K562 (cell line): ENCODE data around the gene AIM2. TPM values are rescaled to one million over a fixed set of nuclear protein-coding genes. Genes with fewer than 3 reads are reported as not detected.

Experiments
- ATAC-seq: fragments of 200-7000 bp; cut with Tn5 transposase; 3 replicates; pipeline ENCODE4 v1.9.1; 2020; ENCODE audit warnings: moderate library complexity
- BruUV-seq: library from RNA; stranded (reverse); fragments of 400-500 nt; replicated peaks from 2 replicates; lab custom pipeline; 2021; lab: Mats Ljungman, UMichigan
- CTCF ChIA-PET: fragments of 300-600 bp; formaldehyde crosslinking; extraction: SDS; loops from one replicate; lab custom pipeline; 2021; ENCODE audit warnings: low intra/inter-chr PET ratio; lab: Yijun Ruan, JAX
- POLR2A ChIA-PET: fragments of 300-600, 350-650 bp; sonication (Branson Sonifier 250); formaldehyde crosslinking; extraction: SDS; loops from one replicate; lab custom pipeline; 2021; ENCODE audit warnings: antibody characterized with exemption, inconsistent platforms; lab: Yijun Ruan, JAX
- DNase-seq, 4 experiments: peaks; one replicate each; pipeline versions ENCODE4 v3.0.0 to v3.0.0-alpha.2; 2011 to 2018; ENCODE audit warnings: low spot score in 3 of 4, mixed read lengths in 3 of 4; ENCODE audit errors: extremely low read depth in 1 of 4
- FAIRE-seq: peaks from 2 replicates; lab custom pipeline; 2011; peaks lifted over from hg19 to GRCh38; lab: Jason Lieb, UNC
- H2AFZ ChIP-seq: 2 replicates; pipeline ENCODE4 v1.6.0; 2011; ENCODE audit warnings: low read depth, low read length, control low read depth, inconsistent platforms
- H3K27ac ChIP-seq: fragments of 200-600 bp; 3 replicates; pipeline ENCODE4 v1.8.0; 2011; ENCODE audit warnings: low read depth, mild to moderate bottlenecking, control low read depth, inconsistent platforms, low read length, moderate library complexity, mixed read lengths; ENCODE audit errors: extremely low read depth
- H3K27me3 ChIP-seq, 2 experiments: fragments of 300-600 bp in 1 of 2; 2 replicates in 1 of 2; 3 replicates in 1 of 2; pipeline versions ENCODE4 v1.6.0 to v1.8.0; 2011; ENCODE audit warnings: inconsistent platforms in 2 of 2, low read length in 2 of 2, mild to moderate bottlenecking in 1 of 2, mixed read lengths in 1 of 2, moderate library complexity in 1 of 2; ENCODE audit not compliant: control insufficient read depth in 2 of 2, insufficient read depth in 2 of 2
- H3K36me3 ChIP-seq: fragments of 300-600 bp; 3 replicates; pipeline ENCODE4 v1.8.0; 2011; ENCODE audit warnings: mild to moderate bottlenecking, low read length, inconsistent platforms; ENCODE audit not compliant: control insufficient read depth, insufficient read depth
- H3K4me1 ChIP-seq, 2 experiments: fragments of 200-600 bp in 1 of 2; replicated peaks in 1 of 2; 2 replicates in 1 of 2; 3 replicates in 1 of 2; pipeline versions ENCODE4 v1.5.1 to v1.8.0; 2011; ENCODE audit warnings: inconsistent platforms in 2 of 2, low read length in 2 of 2, mild to moderate bottlenecking in 1 of 2, mixed read lengths in 1 of 2, moderate library complexity in 1 of 2; ENCODE audit not compliant: control insufficient read depth in 2 of 2, insufficient read depth in 2 of 2
- H3K4me2 ChIP-seq: 2 replicates; pipeline ENCODE4 v1.6.1; 2011; ENCODE audit warnings: low read length, control low read depth, inconsistent platforms, mixed read lengths; ENCODE audit not compliant: insufficient read depth
- H3K4me3 ChIP-seq: fragments of 200-600 bp; sonication (generic), shearing (Covaris generic); 2 replicates; pipeline ENCODE4 v1.5.1; 2016; ENCODE audit warnings: control low read depth, inconsistent platforms
- H3K79me2 ChIP-seq: fragments of 200-600 bp; 3 replicates; pipeline ENCODE4 v1.8.0; 2011; ENCODE audit warnings: low read length, inconsistent platforms; ENCODE audit not compliant: control insufficient read depth, insufficient read depth
- H3K9ac ChIP-seq, 2 experiments: 2 replicates each; pipeline versions ENCODE4 v1.6.0 to v1.6.1; 2011; ENCODE audit warnings: low read depth in 2 of 2, low read length in 2 of 2, control low read depth in 1 of 2, inconsistent platforms in 1 of 2, mild to moderate bottlenecking in 1 of 2, mixed read lengths in 1 of 2; ENCODE audit not compliant: insufficient read depth in 1 of 2
- H3K9me1 ChIP-seq: one replicate; pipeline ENCODE4 v1.6.0; 2011; ENCODE audit warnings: inconsistent platforms, mild to moderate bottlenecking, low read length, moderate library complexity; ENCODE audit not compliant: control insufficient read depth, insufficient read depth
- H3K9me3 ChIP-seq: replicated peaks from 2 replicates; pipeline ENCODE4 v1.5.1; 2011; ENCODE audit warnings: low read depth, low read length, inconsistent platforms; ENCODE audit not compliant: control insufficient read depth, insufficient read depth
- H4K20me1 ChIP-seq: replicated peaks from 2 replicates; pipeline ENCODE4 v1.6.1; 2011; ENCODE audit warnings: low read length, inconsistent platforms, mixed read lengths; ENCODE audit not compliant: control insufficient read depth, insufficient read depth
- CEBPG ChIP-seq, 3 experiments: fragments of 200-800 bp in 1 of 3; sonication (Bioruptor generic) in 1 of 3; sonication (generic) in 1 of 3; formaldehyde crosslinking in 1 of 3; IDR thresholded peaks in 2 of 3; conservative IDR thresholded peaks in 1 of 3; 2 replicates each; pipeline versions ENCODE4 v1.6.1 to v1.8.0; 2016 to 2022; ENCODE audit warnings: missing compliant biosample characterization in 2 of 3, missing genetic modification characterization in 2 of 3, mild to moderate bottlenecking in 1 of 3, missing genetic modification reagents in 1 of 3
- PTTG1 ChIP-seq: fragments of 450-650 bp; IDR thresholded peaks from 2 replicates; pipeline ENCODE4 v1.6.1; 2016; ENCODE audit warnings: low read depth, mild to moderate bottlenecking, missing genetic modification characterization, missing compliant biosample characterization
- ZNF384 ChIP-seq: IDR thresholded peaks from 2 replicates; pipeline ENCODE4 v1.6.1; 2012; ENCODE audit warnings: low read depth, low read length, improper control_type of control experiment
- WGBS: fragments of 100-300 bp; shearing (Covaris generic); methylation state at CpG from one replicate; pipeline ENCODE4 v1.1.6; 2016; ENCODE audit warnings: low coverage, mixed read lengths; ENCODE audit not compliant: insufficient coverage; ENCODE audit errors: missing lambda C conversion rate; 5-methylcytosine and 5-hydroxymethylcytosine counted together
- in situ Hi-C: fragments of 300-500 bp; cut with MboI; formaldehyde crosslinking; loops from 4 replicates; pipeline ENCODE4 v1.15.0; 2018; ENCODE audit warnings: inconsistent platforms, mixed read lengths
- intact Hi-C: fragments of 100-400 bp; cut with micrococcal nuclease; formaldehyde crosslinking; loops from 2 replicates; pipeline ENCODE4 v1.14.2; 2022
- polyA plus RNA-seq, 8 experiments: library from polyadenylated mRNA; depleted of rRNA in 4 of 8; stranded (reverse) in 5 of 8; unstranded in 3 of 8; fragments of >200 nt; fragmentation: Nextera tagmentation in 2 of 8; fragmentation: Illumina TruSeq in 1 of 8; extraction: Ambion mirVana in 2 of 8; extraction: Trizol in 1 of 8; gene quantifications; 2 replicates each; pipeline versions ENCODE4 v1.2.1 to v1.2.3, GENCODE V29; 2011 to 2014; ENCODE audit warnings: inconsistent platforms in 1 of 8, missing spikeins in 1 of 8
- total RNA-seq, 7 experiments: library from RNA; depleted of rRNA in 6 of 7; stranded (reverse); fragments of >200 nt in 6 of 7; fragmentation: Illumina TruSeq in 2 of 7; extraction: Trizol in 2 of 7; gene quantifications; 2 replicates each; pipeline versions ENCODE4 v1.2.1 to v1.2.3, GENCODE V29; 2011 to 2021; ENCODE audit warnings: low replicate concordance in 1 of 7
- TF ChIP-seq, protein P1 (sequence below), 2 experiments: fragments of 450-650 bp in 1 of 2; sonication (generic) in 1 of 2; formaldehyde crosslinking in 1 of 2; IDR thresholded peaks in 1 of 2; conservative IDR thresholded peaks in 1 of 2; 2 replicates each; pipeline versions ENCODE4 v1.6.1 to v1.8.1; 2016 to 2023; ENCODE audit warnings: mild to moderate bottlenecking in 2 of 2, moderate library complexity in 2 of 2, inconsistent platforms in 1 of 2, missing genetic modification reagents in 1 of 2

The AIM2 gene
- total and polyA plus RNA-seq, 9 of the 15 experiments (the other 6 are each of a cell fraction or from before 2014, with no cell fraction given) = 0.10 to 0.95 (median 0.22) TPM

DNA sequence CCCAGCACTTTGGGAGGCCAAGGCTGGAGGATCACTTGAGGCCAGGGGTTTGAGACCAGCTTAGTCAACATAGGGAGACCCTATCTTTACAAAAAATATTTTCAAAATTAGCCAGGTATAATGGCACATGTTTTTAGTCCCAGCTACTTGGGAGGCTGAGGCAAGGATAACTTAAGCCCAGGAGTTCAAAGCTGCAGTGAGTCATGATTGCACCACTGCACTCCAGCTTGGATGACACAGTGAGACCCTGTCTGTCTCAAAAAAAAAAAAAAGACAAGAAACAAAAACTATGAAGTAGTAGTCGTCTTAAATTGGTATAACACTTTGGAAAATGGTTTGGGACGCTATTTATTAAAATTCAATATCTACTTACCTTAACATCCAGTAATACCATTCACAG, 7.7 kb downstream of the AIM2 start:
- no peaks in the 10 kb centered on the region for H3K79me2 ChIP-seq
- H3K9ac ChIP-seq = no peak overlapping the region
- in situ Hi-C loops = no loop called here
- H3K27me3 ChIP-seq = peaks cover 0 to 9% of the 10 kb centered on the region in 2 experiments; a peak in 2 of 5 replicates
- WGBS = 6% methylated on average over 2 of the region's 2 CpGs
- no peaks in the 10 kb centered on the region for H4K20me1 ChIP-seq
- no peaks in the 10 kb centered on the region for H3K9me3 ChIP-seq
- no peaks in the 10 kb centered on the region for H3K9me1 ChIP-seq
- intact Hi-C loops = no loop called here
- ChIA-PET POLR2A (interaction anchor here (0.6 kb wide), 1 partner anchor 568 kb away, joined by 3 read pairs; no protein-coding TSS in a partner anchor), CTCF (no interaction called here)
- H2AFZ ChIP-seq = no peak overlapping the region
- no TSS peak for BruUV-seq
- FAIRE-seq (no peak), DNase-seq (peak in 1 of 4 experiments; percentile 6), ATAC-seq (no peak)
- no peak overlapping the region for H3K4me3 ChIP-seq
- no peak overlapping the region for H3K4me2 ChIP-seq
- H3K27ac ChIP-seq = no peak overlapping the region
- H3K4me1 ChIP-seq = no peaks in the 10 kb centered on the region
- H3K36me3 ChIP-seq = no peaks in the 10 kb centered on the region
- no peak for TF ChIP-seq CEBPG (CRISPR knock-in tag; IDR thresholded peaks at IDR 0.05)
- TF ChIP-seq CEBPG (tag; conservative IDR thresholded peaks at IDR 0.05 in 1 of 2, IDR thresholded peaks at IDR 0.05 in 1 of 2) = 0 out of 4 replicates have a peak, but pooled peaks of 1 of the 2 experiments have one; percentile 25
- TF ChIP-seq PTTG1 (tag) = no peak
- 0 out of 2 replicates have a peak, but pooled peaks have one; percentile 14 for TF ChIP-seq ZNF384
- TF ChIP-seq, protein P1, sequence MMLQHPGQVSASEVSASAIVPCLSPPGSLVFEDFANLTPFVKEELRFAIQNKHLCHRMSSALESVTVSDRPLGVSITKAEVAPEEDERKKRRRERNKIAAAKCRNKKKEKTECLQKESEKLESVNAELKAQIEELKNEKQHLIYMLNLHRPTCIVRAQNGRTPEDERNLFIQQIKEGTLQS (IDR thresholded peaks at IDR 0.05) = peak; percentile 48
- TF ChIP-seq, protein P1 (CRISPR knock-in tag; conservative IDR thresholded peaks at IDR 0.05) = no peak
